PC-9 (cell line): ENCODE measurements around the gene TRIM28.

Experiments used
- CTCF ChIP-seq: fragments of 200-600 bp; sonication (generic); conservative IDR thresholded peaks from 2 replicates; pipeline ENCODE4 v1.6.1; 2017; ENCODE audit warnings: mixed run types, antibody characterized with exemption, mild to moderate bottlenecking, moderate library complexity
- EZH2 ChIP-seq: fragments of 200-600 bp; sonication (generic); IDR thresholded peaks from 2 replicates; pipeline ENCODE4 v1.8.0; 2017; ENCODE audit warnings: antibody characterized with exemption, low read depth

GRCh38 chr19:58556622-58557220 is 12.9 kb downstream of the TRIM28 start:
- no peak for TF ChIP-seq CTCF
- no peak for TF ChIP-seq EZH2
